SU-DHL-6 (cell line): ENCODE measurements around the gene HECTD1.

Experiments
- H2AFZ ChIP-seq: fragments of 200-600 bp; sonication (generic); 2 replicates; pipeline ENCODE4 v1.6.1; 2014; ENCODE audit warnings: low read depth, mild to moderate bottlenecking, moderate library complexity, mixed read lengths, antibody characterized with exemption, low read length; ENCODE audit not compliant: severe bottlenecking
- H3F3A ChIP-seq: fragments of 200-600 bp; shearing (Covaris generic); 2 replicates; pipeline ENCODE4 v1.6.0; 2016; ENCODE audit warnings: antibody characterized with exemption, mild to moderate bottlenecking; ENCODE audit not compliant: insufficient read depth
- H3K27ac ChIP-seq: fragments of 200-600 bp; sonication (generic); 2 replicates; pipeline ENCODE4 v1.5.1; 2016; ENCODE audit warnings: low read depth, mild to moderate bottlenecking, low read length, moderate library complexity, mixed read lengths
- H3K27me3 ChIP-seq: fragments of 200-600 bp; sonication (generic), shearing (Covaris generic); 2 replicates; pipeline ENCODE4 v1.6.0; 2014; ENCODE audit warnings: mild to moderate bottlenecking, low read length
- H3K36me3 ChIP-seq: fragments of 200-600 bp; sonication (generic); 2 replicates; pipeline ENCODE4 v1.6.1; 2014; ENCODE audit warnings: mild to moderate bottlenecking, low read length, mixed read lengths
- H3K4me2 ChIP-seq: fragments of 300-600, 200-600 bp; shearing (Covaris generic), sonication (generic); 2 replicates; pipeline ENCODE4 v1.6.0; 2014; ENCODE audit warnings: low read length, low read depth, mild to moderate bottlenecking; ENCODE audit not compliant: poor library complexity, severe bottlenecking
- H3K4me3 ChIP-seq: fragments of 200-600 bp; sonication (generic); 2 replicates; pipeline ENCODE4 v1.5.1; 2014; ENCODE audit warnings: antibody characterized with exemption, low read length, mild to moderate bottlenecking, mixed read lengths; ENCODE audit not compliant: insufficient read depth, poor library complexity, severe bottlenecking
- H3K79me2 ChIP-seq: fragments of 200-600 bp; sonication (generic); 2 replicates; pipeline ENCODE4 v1.6.1; 2014; ENCODE audit warnings: mild to moderate bottlenecking, low read length, moderate library complexity; ENCODE audit not compliant: insufficient read depth
- H3K9ac ChIP-seq: fragments of 200-600 bp; sonication (generic); 2 replicates; pipeline ENCODE4 v1.7.0; 2014; ENCODE audit warnings: mild to moderate bottlenecking, low read length
- H3K9me2 ChIP-seq: fragments of 200-600 bp; sonication (generic); replicated peaks from 2 replicates; pipeline ENCODE4 v1.6.1; 2014; ENCODE audit warnings: low read length; ENCODE audit not compliant: insufficient read depth
- H3K9me3 ChIP-seq: fragments of 200-600 bp; sonication (generic); 2 replicates; pipeline ENCODE4 v1.6.1; 2014; ENCODE audit warnings: low read length, mixed read lengths; ENCODE audit not compliant: insufficient read depth
- H4K20me1 ChIP-seq: fragments of 200-600 bp; sonication (generic); 2 replicates; pipeline ENCODE4 v1.6.1; 2014; ENCODE audit warnings: low read depth, mild to moderate bottlenecking, antibody characterized with exemption, low read length, moderate library complexity, mixed read lengths
- CTCF ChIP-seq: fragments of 200-600 bp; sonication (generic); IDR thresholded peaks from one replicate; pipeline ENCODE4 v1.5.1; 2017; ENCODE audit warnings: antibody characterized with exemption, mild to moderate bottlenecking, low read length, moderate library complexity; ENCODE audit not compliant: insufficient read depth, poor library complexity, severe bottlenecking
- EZH2phosphoT487 ChIP-seq: fragments of 200-600 bp; sonication (generic), shearing (Covaris generic); conservative IDR thresholded peaks from 2 replicates; pipeline ENCODE4 v1.6.1; 2018; ENCODE audit warnings: mild to moderate bottlenecking, antibody characterized with exemption, low read length, moderate library complexity, mixed read lengths

The HECTD1 gene

GRCh38 chr14:31142455-31143087, 65.0 kb downstream of the HECTD1 start:
- no peaks in the 10 kb centered on the region for H3K27me3 ChIP-seq
- no peaks in the 10 kb centered on the region for H4K20me1 ChIP-seq
- no peaks in the 10 kb centered on the region for H3K9me3 ChIP-seq
- no peak for TF ChIP-seq EZH2phosphoT487
- TF ChIP-seq CTCF, result no peak
- no peak overlapping the region for H3K4me3 ChIP-seq
- no peak overlapping the region for H2AFZ ChIP-seq
- no peak overlapping the region for H3K27ac ChIP-seq
- peaks cover 42% of the 10 kb centered on the region for H3K36me3 ChIP-seq
- no peaks in the 10 kb centered on the region for H3K79me2 ChIP-seq
- no peak overlapping the region for H3K4me2 ChIP-seq
- peaks cover 10% of the 10 kb centered on the region; the same call in 1 of the 2 replicates for H3F3A ChIP-seq
- H3K9ac ChIP-seq, result no peak overlapping the region
- H3K9me2 ChIP-seq, result no peaks in the 10 kb centered on the region

- no peak overlapping the region for H3K4me3 ChIP-seq
- H4K20me1 ChIP-seq, result no peaks in the 10 kb centered on the region
- H3K79me2 ChIP-seq, result no peaks in the 10 kb centered on the region
- no peak overlapping the region for H3K27ac ChIP-seq
- H3K9me2 ChIP-seq, result no peaks in the 10 kb centered on the region
- no peak for TF ChIP-seq CTCF
- TF ChIP-seq EZH2phosphoT487, result no peak
- H3F3A ChIP-seq, result peaks cover 6% of the 10 kb centered on the region; the same call in 1 of the 2 replicates
- no peaks in the 10 kb centered on the region for H3K9me3 ChIP-seq
- no peak overlapping the region for H3K4me2 ChIP-seq
- no peak overlapping the region for H3K9ac ChIP-seq
- H3K27me3 ChIP-seq, result no peaks in the 10 kb centered on the region
- H2AFZ ChIP-seq, result no peak overlapping the region
- peaks cover 47% of the 10 kb centered on the region for H3K36me3 ChIP-seq
Measured at GRCh38 chr14:31139301-31139847, 68.2 kb downstream of the HECTD1 start.

DNA sequence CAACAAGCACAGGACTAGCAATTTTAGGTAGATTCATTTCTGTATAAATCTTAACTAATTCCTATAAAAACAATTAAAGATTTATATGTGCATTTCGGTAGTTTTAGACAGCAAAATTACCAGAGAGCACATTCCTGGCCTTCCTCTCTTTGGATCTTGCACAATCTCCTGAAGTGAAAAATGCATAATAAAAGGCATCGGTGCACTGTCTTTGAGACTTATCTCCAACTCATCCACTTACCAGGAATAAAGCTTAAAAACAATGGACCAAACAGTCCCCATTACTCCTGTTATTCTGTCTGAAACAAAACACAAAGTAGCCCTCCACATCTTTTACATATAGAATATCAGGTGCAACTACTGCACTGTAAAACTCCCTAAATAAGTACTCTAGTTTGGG, 69.3 kb downstream of the HECTD1 start:
- no peaks in the 10 kb centered on the region for H4K20me1 ChIP-seq
- H3K79me2 ChIP-seq, result no peaks in the 10 kb centered on the region
- H3K4me2 ChIP-seq, result no peak overlapping the region
- H3K4me3 ChIP-seq, result no peak overlapping the region
- no peaks in the 10 kb centered on the region for H3K9me2 ChIP-seq
- peaks cover 9% of the 10 kb centered on the region; the same call in 1 of the 2 replicates for H3F3A ChIP-seq
- H3K36me3 ChIP-seq, result peaks cover 48% of the 10 kb centered on the region
- H3K27me3 ChIP-seq, result no peaks in the 10 kb centered on the region
- TF ChIP-seq CTCF, result no peak
- no peak for TF ChIP-seq EZH2phosphoT487
- no peak overlapping the region for H3K9ac ChIP-seq
- no peak overlapping the region for H2AFZ ChIP-seq
- no peak overlapping the region for H3K27ac ChIP-seq
- H3K9me3 ChIP-seq, result no peaks in the 10 kb centered on the region
